IMR-90 (cell line): ENCODE data around the gene SLC4A2. TPM values are rescaled to one million over a fixed set of nuclear protein-coding genes. Genes with fewer than 3 reads are reported as not detected.

Source experiments
- ATAC-seq: fragments of 200-7000 bp; cut with Tn5 transposase; 2 replicates; pipeline ENCODE4 v1.9.1; 2020; ENCODE audit warnings: low read depth, mild to moderate bottlenecking, moderate library complexity
- BruUV-seq: library from RNA; stranded (reverse); fragments of 400-500 nt; replicated peaks from 2 replicates; lab custom pipeline; 2021; lab: Mats Ljungman, UMichigan
- CTCF ChIA-PET: fragments of 300-600 bp; formaldehyde crosslinking; extraction: SDS; loops from one replicate; lab custom pipeline; 2021; ENCODE audit warnings: antibody characterized with exemption; lab: Yijun Ruan, JAX
- POLR2A ChIA-PET: fragments of 300-600 bp; sonication (Branson Sonifier 250); formaldehyde crosslinking; loops from one replicate; lab custom pipeline; 2022; ENCODE audit warnings: antibody characterized with exemption; ENCODE audit not compliant: unreplicated experiment; lab: Charles Lee
- DNase-seq: peaks from one replicate; pipeline ENCODE4 v3.0.0; 2013
- H2AFZ ChIP-seq: replicated peaks from 2 replicates; pipeline ENCODE3; 2013; ENCODE audit warnings: low read length, mild to moderate bottlenecking; ENCODE audit not compliant: poor library complexity
- H2AK5ac ChIP-seq: 2 replicates; pipeline ENCODE4 v1.6.1; 2013; ENCODE audit warnings: low read depth, low read length, inconsistent platforms
- H2AK9ac ChIP-seq: replicated peaks from 2 replicates; pipeline ENCODE3; 2013; ENCODE audit warnings: mild to moderate bottlenecking, low read depth, low read length, moderate library complexity; ENCODE audit not compliant: poor library complexity
- H2BK120ac ChIP-seq: 2 replicates; pipeline ENCODE4 v1.6.1; 2013; ENCODE audit warnings: low read depth, low read length, inconsistent platforms
- H2BK15ac ChIP-seq: 3 replicates; pipeline ENCODE4 v1.6.1; 2013; ENCODE audit warnings: low read depth, low read length, inconsistent platforms
- H2BK20ac ChIP-seq: 2 replicates; pipeline ENCODE4 v1.6.1; 2013; ENCODE audit warnings: low read depth, mild to moderate bottlenecking, inconsistent platforms, low read length, moderate library complexity
- H2BK5ac ChIP-seq: 2 replicates; pipeline ENCODE4 v1.6.1; 2013; ENCODE audit warnings: mild to moderate bottlenecking, low read depth, low read length, inconsistent platforms; ENCODE audit not compliant: poor library complexity, severe bottlenecking
- H3K14ac ChIP-seq: replicated peaks from 2 replicates; pipeline ENCODE4 v1.6.1; 2013; ENCODE audit warnings: low read depth, low read length, inconsistent platforms
- H3K18ac ChIP-seq: 2 replicates; pipeline ENCODE4 v1.6.1; 2013; ENCODE audit warnings: low read depth, low read length, control low read depth
- H3K23ac ChIP-seq: 2 replicates; pipeline ENCODE4 v1.6.1; 2013; ENCODE audit warnings: low read depth, low read length, inconsistent platforms
- H3K27ac ChIP-seq: 2 replicates; pipeline ENCODE4 v1.5.1; 2013; ENCODE audit warnings: mild to moderate bottlenecking, control low read depth, low read length; ENCODE audit not compliant: insufficient read depth
- H3K27me3 ChIP-seq: 2 replicates; pipeline ENCODE4 v1.6.1; 2013; ENCODE audit warnings: low read length; ENCODE audit not compliant: control insufficient read depth, insufficient read depth
- H3K36me3 ChIP-seq: 2 replicates; pipeline ENCODE4 v1.6.1; 2013; ENCODE audit warnings: low read length, mixed read lengths; ENCODE audit not compliant: control insufficient read depth, insufficient read depth
- H3K4ac ChIP-seq: 2 replicates; pipeline ENCODE4 v1.6.1; 2013; ENCODE audit warnings: low read depth, low read length, inconsistent platforms
- H3K4me1 ChIP-seq: 2 replicates; pipeline ENCODE4 v1.6.1; 2013; ENCODE audit warnings: low read length, mixed read lengths; ENCODE audit not compliant: control insufficient read depth, insufficient read depth
- H3K4me2 ChIP-seq: 2 replicates; pipeline ENCODE4 v1.6.1; 2013; ENCODE audit warnings: low read depth, mild to moderate bottlenecking, control low read depth, low read length, moderate library complexity
- H3K4me3 ChIP-seq: 2 replicates; pipeline ENCODE4 v1.5.1; 2013; ENCODE audit warnings: low read depth, mild to moderate bottlenecking, control low read depth, low read length, moderate library complexity; ENCODE audit not compliant: insufficient read depth
- H3K56ac ChIP-seq: 2 replicates; pipeline ENCODE4 v1.6.1; 2013; ENCODE audit warnings: low read length, inconsistent platforms; ENCODE audit not compliant: insufficient read depth; ENCODE audit errors: extremely low read depth
- H3K79me1 ChIP-seq, 2 experiments: 2 replicates each; pipeline ENCODE4 v1.6.1; 2013; ENCODE audit warnings: low read length in 2 of 2, inconsistent platforms in 1 of 2, low read depth in 1 of 2
- H3K9ac ChIP-seq: 2 replicates; pipeline ENCODE4 v1.6.1; 2013; ENCODE audit warnings: low read depth, low read length, control low read depth
- H3K9me1 ChIP-seq: 2 replicates; pipeline ENCODE4 v1.6.1; 2013; ENCODE audit warnings: low read length, inconsistent platforms; ENCODE audit not compliant: insufficient read depth
- H3K9me3 ChIP-seq: 2 replicates; pipeline ENCODE4 v1.6.1; 2013; ENCODE audit warnings: low read length; ENCODE audit not compliant: control insufficient read depth, insufficient read depth
- H4K20me1 ChIP-seq: 2 replicates; pipeline ENCODE4 v1.6.1; 2013; ENCODE audit warnings: low read length, inconsistent platforms; ENCODE audit not compliant: insufficient read depth
- H4K5ac ChIP-seq: 2 replicates; pipeline ENCODE4 v1.6.1; 2013; ENCODE audit warnings: mild to moderate bottlenecking, low read depth, low read length, control low read depth
- H4K8ac ChIP-seq, 2 experiments: 2 replicates each; pipeline ENCODE4 v1.6.1; 2013; ENCODE audit warnings: low read depth in 2 of 2, low read length in 2 of 2, control low read depth in 1 of 2, inconsistent platforms in 1 of 2
- H4K91ac ChIP-seq: 2 replicates; pipeline ENCODE4 v1.6.1; 2013; ENCODE audit warnings: low read depth, low read length, inconsistent platforms; ENCODE audit not compliant: insufficient read depth
- BHLHE40 ChIP-seq: fragments of 150-350 bp; IDR thresholded peaks from 2 replicates; pipeline ENCODE4 v1.6.1; 2016; ENCODE audit warnings: mild to moderate bottlenecking, low read depth, low read length
- NFE2L2 ChIP-seq: fragments of 150-350 bp; IDR thresholded peaks from 2 replicates; pipeline ENCODE4 v1.6.1; 2016; ENCODE audit warnings: low read depth, mild to moderate bottlenecking, low read length
- POLR2A ChIP-seq: IDR thresholded peaks from 2 replicates; pipeline ENCODE4 v1.6.1; 2012; ENCODE audit warnings: mild to moderate bottlenecking, low read depth, low read length
- RAD21 ChIP-seq: IDR thresholded peaks from 2 replicates; pipeline ENCODE4 v1.6.1; 2012; ENCODE audit warnings: low read length, improper control_type of control experiment
- RFX5 ChIP-seq: IDR thresholded peaks from 2 replicates; pipeline ENCODE4 v1.8.0; 2012; ENCODE audit warnings: low read depth, mild to moderate bottlenecking, low read length, moderate library complexity
- WGBS, 2 experiments: methylation state at CpG; one replicate each; pipeline versions ENCODE4 v1.1.5 to v1.1.7; 2013; ENCODE audit warnings: missing lambda C conversion rate in 2 of 2; ENCODE audit not compliant: insufficient read length in 1 of 2; ENCODE audit errors: extremely low coverage in 2 of 2; 5-methylcytosine and 5-hydroxymethylcytosine counted together
- dilution Hi-C: fragments of 300-500 bp; cut with HindIII; formaldehyde crosslinking; loops from one replicate; pipeline ENCODE4 v1.14.3; 2018; ENCODE audit warnings: low sequenced_read_pairs; ENCODE audit not compliant: unreplicated experiment
- in situ Hi-C: fragments of 300-500 bp; cut with MboI; formaldehyde crosslinking; loops from 3 replicates; pipeline ENCODE4 v1.14.3; 2019; ENCODE audit warnings: low sequenced_read_pairs, inconsistent platforms, mixed read lengths
- intact Hi-C: fragments of 100-400 bp; cut with micrococcal nuclease; formaldehyde crosslinking; loops from 2 replicates; pipeline ENCODE4 v1.10.0; 2022
- polyA plus RNA-seq, 3 experiments: library from polyadenylated mRNA; depleted of rRNA; stranded (reverse); fragments of >200 nt; gene quantifications; 2 replicates each; pipeline ENCODE4 v1.2.3, GENCODE V29; 2012; ENCODE audit warnings: low replicate concordance in 1 of 3
- total RNA-seq: library from RNA; depleted of rRNA; stranded (reverse); fragments of >200 nt; gene quantifications from 2 replicates; pipeline ENCODE4 v1.2.3, GENCODE V29; 2012

Gene SLC4A2
- total and polyA plus RNA-seq, 2 of the 4 experiments (the other 2 are of a cell fraction): 29.6 to 91.0 TPM

GRCh38 chr7:151114151-151115090 lies 55.0 kb downstream of the SLC4A2 start:
- Histone ChIP-seq H4K20me1 (peaks cover 78% of the 10 kb centered on the region), H3K27ac (peak overlapping the region; percentile 66), H3K4me1 (peaks cover 21% of the 10 kb centered on the region), H2AK5ac (peak overlapping the region; percentile 27), H3K4me3 (no peak overlapping the region), H4K8ac (peak overlapping the region; percentile 5 to 82; a peak in 3 of 4 replicates), H3K9me3 (no peaks in the 10 kb centered on the region), H3K79me1 (peaks cover 18 to 76% of the 10 kb centered on the region in 2 experiments), H4K91ac (peak overlapping the region; percentile 81), H3K56ac (peak overlapping the region; percentile 73; the same call in 1 of the 2 replicates), H2BK5ac (peak overlapping the region; percentile 63), H3K14ac (peak overlapping the region; percentile 74; the same call in 1 of the 2 replicates), H3K4me2 (peak overlapping the region; percentile 57), H2AFZ (peak overlapping the region; percentile 70), H3K4ac (peak overlapping the region; percentile 79), H2BK15ac (peak overlapping the region; percentile 29; the same call in 1 of the 3 replicates), H3K18ac (peak overlapping the region; percentile 16; the same call in 1 of the 2 replicates), H3K36me3 (peaks cover 24% of the 10 kb centered on the region), H3K23ac (peak overlapping the region; percentile 64), H2BK120ac (peak overlapping the region; percentile 71; the same call in 1 of the 2 replicates), H4K5ac (0 out of 2 replicates have a peak overlapping the region, but pooled peaks have one; percentile 16), H2BK20ac (0 out of 2 replicates have a peak overlapping the region, but pooled peaks have one; percentile 38), H3K27me3 (no peaks in the 10 kb centered on the region), H3K9me1 (peaks cover 13% of the 10 kb centered on the region), H2AK9ac (peak overlapping the region; percentile 70), H3K9ac (peak overlapping the region; percentile 15; the same call in 1 of the 2 replicates)
- in situ Hi-C loops (loop anchor here (5.0 to 25.0 kb wide), 2 partner anchors 92 to 327 kb away; partner anchors contain the start of gene ATG9B), dilution Hi-C loops (no loop called here), intact Hi-C loops (loop anchor here (5.0 kb wide), 2 partner anchors 102 to 217 kb away; no protein-coding TSS in a partner anchor)
- DNase-seq (no peak), ATAC-seq (peak; percentile 7)
- WGBS, 2 experiments: 15% methylated on average over 45 of the region's 101 CpGs; no CpG with 5 or more reads in 1 of the 2 experiments
- ChIA-PET CTCF (interaction anchor here (0.6 to 1.7 kb wide), 2 partner anchors 9 to 220 kb away, joined by 7 read pairs; no protein-coding TSS in a partner anchor), POLR2A (interaction anchor here (1.2 kb wide), 1 partner anchor 26 kb away, joined by 3 read pairs; no protein-coding TSS in a partner anchor)
- BruUV-seq: no TSS peak
- TF ChIP-seq BHLHE40: peak; percentile 21; the same call in 1 of the 2 replicates
- no peak for TF ChIP-seq NFE2L2
- no peak for TF ChIP-seq RAD21
- 0 out of 2 replicates have a peak, but pooled peaks have one; percentile 25 for TF ChIP-seq POLR2A
- no peak for TF ChIP-seq RFX5
